GM23338 (cell line): Measurements from ENCODE around the gene HDGFL2.

ENCODE experiments used
- CREB1 ChIP-seq: fragments of 250-450 bp; sonication (Bioruptor Pico); IDR thresholded peaks from 2 replicates; pipeline ENCODE4 v1.5.0; 2020; ENCODE audit warnings: low read depth, mild to moderate bottlenecking, moderate library complexity
- ETS1 ChIP-seq: IDR thresholded peaks from 2 replicates; pipeline ENCODE4 v1.6.1; 2016; ENCODE audit warnings: antibody characterized with exemption
- EZH2 ChIP-seq: fragments of 200-600 bp; sonication (generic); IDR thresholded peaks from one replicate; pipeline ENCODE4 v1.8.0; 2017; ENCODE audit warnings: antibody characterized with exemption, mild to moderate bottlenecking, low read depth; ENCODE audit not compliant: unreplicated experiment
- EZH2phosphoT487 ChIP-seq: fragments of 200-600 bp; sonication (generic); IDR thresholded peaks from one replicate; pipeline ENCODE4 v1.8.1; 2018; ENCODE audit warnings: antibody characterized with exemption; ENCODE audit not compliant: unreplicated experiment
- NANOG ChIP-seq: IDR thresholded peaks from 2 replicates; pipeline ENCODE4 v1.6.1; 2016; ENCODE audit warnings: antibody characterized with exemption, borderline replicate concordance
- POLR2AphosphoS5 ChIP-seq: IDR thresholded peaks from 2 replicates; pipeline ENCODE4 v1.6.1; 2016; ENCODE audit warnings: antibody characterized with exemption, low read depth
- REST ChIP-seq: IDR thresholded peaks from one replicate; pipeline ENCODE4 v1.6.1; 2018; ENCODE audit warnings: antibody characterized with exemption; ENCODE audit not compliant: unreplicated experiment
- ZNF462 ChIP-seq: fragments of 250-450 bp; sonication (Bioruptor Pico); IDR thresholded peaks from 2 replicates; pipeline ENCODE4 v1.5.0; 2020; ENCODE audit warnings: mild to moderate bottlenecking, moderate library complexity
- TF ChIP-seq, protein P1 (sequence below), 2 experiments: fragments of 200-600 bp in 1 of 2; sonication (generic) in 1 of 2; conservative IDR thresholded peaks; 2 replicates each; pipeline versions ENCODE4 v1.5.1 to v1.6.1; 2016 to 2017; ENCODE audit warnings: antibody characterized with exemption in 2 of 2, low read depth in 2 of 2, mild to moderate bottlenecking in 2 of 2, moderate library complexity in 1 of 2

- TF ChIP-seq, protein P1, sequence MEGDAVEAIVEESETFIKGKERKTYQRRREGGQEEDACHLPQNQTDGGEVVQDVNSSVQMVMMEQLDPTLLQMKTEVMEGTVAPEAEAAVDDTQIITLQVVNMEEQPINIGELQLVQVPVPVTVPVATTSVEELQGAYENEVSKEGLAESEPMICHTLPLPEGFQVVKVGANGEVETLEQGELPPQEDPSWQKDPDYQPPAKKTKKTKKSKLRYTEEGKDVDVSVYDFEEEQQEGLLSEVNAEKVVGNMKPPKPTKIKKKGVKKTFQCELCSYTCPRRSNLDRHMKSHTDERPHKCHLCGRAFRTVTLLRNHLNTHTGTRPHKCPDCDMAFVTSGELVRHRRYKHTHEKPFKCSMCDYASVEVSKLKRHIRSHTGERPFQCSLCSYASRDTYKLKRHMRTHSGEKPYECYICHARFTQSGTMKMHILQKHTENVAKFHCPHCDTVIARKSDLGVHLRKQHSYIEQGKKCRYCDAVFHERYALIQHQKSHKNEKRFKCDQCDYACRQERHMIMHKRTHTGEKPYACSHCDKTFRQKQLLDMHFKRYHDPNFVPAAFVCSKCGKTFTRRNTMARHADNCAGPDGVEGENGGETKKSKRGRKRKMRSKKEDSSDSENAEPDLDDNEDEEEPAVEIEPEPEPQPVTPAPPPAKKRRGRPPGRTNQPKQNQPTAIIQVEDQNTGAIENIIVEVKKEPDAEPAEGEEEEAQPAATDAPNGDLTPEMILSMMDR (conservative IDR thresholded peaks at IDR 0.05; ENCODE audit: low read depth in 2 of 2) = no peak
- no peak for TF ChIP-seq EZH2
- TF ChIP-seq POLR2AphosphoS5 = no peak
- no peak for TF ChIP-seq REST
- no peak for TF ChIP-seq CREB1 (CRISPR knock-in tag)
- no peak for TF ChIP-seq ZNF462 (CRISPR knock-in tag)
- TF ChIP-seq ETS1 = no peak
- TF ChIP-seq EZH2phosphoT487 = no peak
- no peak for TF ChIP-seq NANOG
Observed at GRCh38 chr19:4510435-4511255, 38.5 kb downstream of the HDGFL2 start.
